Measurements from ENCODE around the gene NPHS1. TPM values are rescaled to one million over a fixed set of nuclear protein-coding genes. Genes with fewer than 3 reads are reported as not detected.

NPHS1 gene
- total and polyA plus RNA-seq, 2 donors (not counting 1 experiment from before 2014, with no cell fraction given) = not detected

- no peak overlapping the region for H3K4me3 ChIP-seq (replicated peaks in 1 of 4; ENCODE audit: control extremely low read depth in 1 of 4, insufficient read depth in 1 of 4, low read depth in 3 of 4, low read length in 4 of 4)
- no peak for DNase-seq (ENCODE audit: low read depth in 2 of 2)
- H3K79me2 ChIP-seq (ENCODE audit: control insufficient read depth, insufficient read depth, low read length) = no peaks in the 10 kb centered on the region
- H3K4me2 ChIP-seq (ENCODE audit: extremely low read depth, insufficient read depth, low read length) = no peak overlapping the region
- H3K9ac ChIP-seq (ENCODE audit: insufficient read depth, low read length) = no peak overlapping the region
- H3K27ac ChIP-seq (ENCODE audit: insufficient read depth, low read length) = no peak overlapping the region
- no peaks in the 10 kb centered on the region for H4K20me1 ChIP-seq (ENCODE audit: control insufficient read depth, extremely low read depth, insufficient read depth, low read length)
- TF ChIP-seq EZH2 (IDR thresholded peaks at IDR 0.05; ENCODE audit: low read length, missing control alignments) (no peak), CTCF (conservative IDR thresholded peaks at IDR 0.05 in 1 of 2, IDR thresholded peaks at IDR 0.05 in 1 of 2; ENCODE audit: low read depth in 1 of 2, low read length in 2 of 2) (no peak)
- H3K27me3 ChIP-seq (ENCODE audit: control insufficient read depth, insufficient read depth, low read length) = no peaks in the 10 kb centered on the region
- no peak overlapping the region for H2AFZ ChIP-seq (ENCODE audit: low read length)
- peaks cover 11% of the 10 kb centered on the region for H3K36me3 ChIP-seq (ENCODE audit: control insufficient read depth, insufficient read depth, low read length)
- no peaks in the 10 kb centered on the region for H3K9me3 ChIP-seq (ENCODE audit: control insufficient read depth, insufficient read depth, low read depth, low read length)
- H3K4me1 ChIP-seq (ENCODE audit: control insufficient read depth, extremely low read depth, insufficient read depth, low read length) = no peaks in the 10 kb centered on the region
Measured at GRCh38 chr19:35890113-35890650, 37.9 kb upstream of the NPHS1 start.

DNA sequence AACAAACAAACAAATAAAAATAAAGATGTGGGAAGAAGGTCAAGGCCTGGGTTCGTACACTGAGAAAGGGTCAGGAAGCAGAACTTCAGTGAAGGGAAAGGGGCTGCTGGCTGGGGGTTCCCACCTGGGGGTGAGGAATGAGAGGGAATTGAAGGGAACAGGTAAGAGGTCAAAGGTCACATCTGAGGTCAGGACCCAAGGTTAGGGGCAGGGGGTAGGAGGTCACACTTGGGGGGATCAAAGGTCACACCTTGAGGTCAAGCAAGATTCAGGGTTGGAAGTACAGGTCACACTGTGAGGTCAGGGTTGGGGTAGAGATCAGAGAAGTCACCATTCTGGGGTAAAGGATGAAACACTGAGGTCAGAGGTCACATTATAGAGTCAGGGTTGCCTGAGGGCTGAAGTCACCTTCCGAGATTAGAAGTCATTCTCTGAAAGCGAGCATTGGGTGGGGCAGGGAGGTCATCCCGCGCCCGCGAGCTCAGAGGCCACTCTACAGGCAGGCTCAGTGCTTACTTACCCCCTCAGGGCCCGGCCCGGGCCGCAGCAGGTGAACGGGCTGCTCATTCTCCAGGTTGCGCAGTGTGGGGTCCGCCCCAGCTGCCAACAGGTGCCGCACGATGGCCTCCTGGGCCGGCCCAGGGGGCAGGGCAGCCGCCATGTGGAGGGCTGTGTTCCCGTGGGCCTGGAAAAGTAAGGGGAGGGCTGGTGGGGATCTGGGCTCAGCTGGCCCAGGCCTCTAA lies 37.2 kb upstream of the NPHS1 start:
- Histone ChIP-seq H3K27ac (ENCODE audit: insufficient read depth, low read length) (no peak overlapping the region), H3K9me3 (ENCODE audit: control insufficient read depth, insufficient read depth, low read depth, low read length) (no peaks in the 10 kb centered on the region), H3K9ac (ENCODE audit: insufficient read depth, low read length) (no peak overlapping the region), H4K20me1 (ENCODE audit: control insufficient read depth, extremely low read depth, insufficient read depth, low read length) (no peaks in the 10 kb centered on the region), H2AFZ (ENCODE audit: low read length) (no peak overlapping the region), H3K27me3 (ENCODE audit: control insufficient read depth, insufficient read depth, low read length) (no peaks in the 10 kb centered on the region), H3K4me2 (ENCODE audit: extremely low read depth, insufficient read depth, low read length) (no peak overlapping the region), H3K4me1 (ENCODE audit: control insufficient read depth, extremely low read depth, insufficient read depth, low read length) (no peaks in the 10 kb centered on the region), H3K4me3 (replicated peaks in 1 of 4; ENCODE audit: control extremely low read depth in 1 of 4, insufficient read depth in 1 of 4, low read depth in 3 of 4, low read length in 4 of 4) (no peak overlapping the region), H3K36me3 (ENCODE audit: control insufficient read depth, insufficient read depth, low read length) (peaks cover 11% of the 10 kb centered on the region), H3K79me2 (ENCODE audit: control insufficient read depth, insufficient read depth, low read length) (no peaks in the 10 kb centered on the region)
- no peak for DNase-seq (ENCODE audit: low read depth in 2 of 2)
- TF ChIP-seq CTCF (conservative IDR thresholded peaks at IDR 0.05 in 1 of 2, IDR thresholded peaks at IDR 0.05 in 1 of 2; ENCODE audit: low read depth in 1 of 2, low read length in 2 of 2) = no peak
- TF ChIP-seq EZH2 (IDR thresholded peaks at IDR 0.05; ENCODE audit: low read length, missing control alignments) = no peak

DNA sequence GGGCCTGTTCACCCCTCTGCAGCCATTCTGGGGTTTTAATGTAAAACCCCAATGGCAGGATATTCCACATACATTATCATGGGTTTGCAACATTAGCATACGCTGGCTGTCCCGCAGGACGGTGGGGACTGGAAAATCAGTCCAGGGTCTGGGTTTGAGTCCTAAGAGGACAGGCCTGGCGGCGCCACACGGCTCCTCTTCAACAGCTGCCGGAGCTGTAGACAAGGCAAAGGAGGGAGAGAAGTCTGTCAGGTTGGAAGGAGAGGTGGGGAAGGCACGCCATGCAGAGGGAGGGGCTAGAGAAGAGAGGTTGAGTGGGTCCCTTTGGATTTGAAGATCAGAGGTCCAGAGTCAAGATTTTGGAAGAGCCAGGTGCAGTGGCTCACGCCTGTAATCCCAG lies 36.1 kb upstream of the NPHS1 start:
- H3K4me3 ChIP-seq (replicated peaks in 1 of 4; ENCODE audit: control extremely low read depth in 1 of 4, insufficient read depth in 1 of 4, low read depth in 3 of 4, low read length in 4 of 4) = no peak overlapping the region
- peaks cover 8% of the 10 kb centered on the region for H3K36me3 ChIP-seq (ENCODE audit: control insufficient read depth, insufficient read depth, low read length)
- H4K20me1 ChIP-seq (ENCODE audit: control insufficient read depth, extremely low read depth, insufficient read depth, low read length) = no peaks in the 10 kb centered on the region
- no peak overlapping the region for H3K9ac ChIP-seq (ENCODE audit: insufficient read depth, low read length)
- H3K4me2 ChIP-seq (ENCODE audit: extremely low read depth, insufficient read depth, low read length) = no peak overlapping the region
- TF ChIP-seq CTCF (conservative IDR thresholded peaks at IDR 0.05 in 1 of 2, IDR thresholded peaks at IDR 0.05 in 1 of 2; ENCODE audit: low read depth in 1 of 2, low read length in 2 of 2) (no peak), EZH2 (IDR thresholded peaks at IDR 0.05; ENCODE audit: low read length, missing control alignments) (no peak)
- no peak overlapping the region for H2AFZ ChIP-seq (ENCODE audit: low read length)
- DNase-seq (ENCODE audit: low read depth in 2 of 2) = no peak
- no peaks in the 10 kb centered on the region for H3K79me2 ChIP-seq (ENCODE audit: control insufficient read depth, insufficient read depth, low read length)
- H3K27me3 ChIP-seq (ENCODE audit: control insufficient read depth, insufficient read depth, low read length) = no peaks in the 10 kb centered on the region
- no peaks in the 10 kb centered on the region for H3K9me3 ChIP-seq (ENCODE audit: control insufficient read depth, insufficient read depth, low read depth, low read length)
- no peak overlapping the region for H3K27ac ChIP-seq (ENCODE audit: insufficient read depth, low read length)
- H3K4me1 ChIP-seq (ENCODE audit: control insufficient read depth, extremely low read depth, insufficient read depth, low read length) = no peaks in the 10 kb centered on the region
